ENCODE results near the gene HEMGN. TPM values are rescaled to one million over a fixed set of nuclear protein-coding genes. Genes with fewer than 3 reads are reported as not detected.

HEMGN gene
- total and polyA plus RNA-seq, 10 of the 15 experiments (the other 5 are each of a cell fraction or from before 2014, with no cell fraction given), result 0.03 to 0.28 (median 0.09) TPM; not detected in 4

DNA sequence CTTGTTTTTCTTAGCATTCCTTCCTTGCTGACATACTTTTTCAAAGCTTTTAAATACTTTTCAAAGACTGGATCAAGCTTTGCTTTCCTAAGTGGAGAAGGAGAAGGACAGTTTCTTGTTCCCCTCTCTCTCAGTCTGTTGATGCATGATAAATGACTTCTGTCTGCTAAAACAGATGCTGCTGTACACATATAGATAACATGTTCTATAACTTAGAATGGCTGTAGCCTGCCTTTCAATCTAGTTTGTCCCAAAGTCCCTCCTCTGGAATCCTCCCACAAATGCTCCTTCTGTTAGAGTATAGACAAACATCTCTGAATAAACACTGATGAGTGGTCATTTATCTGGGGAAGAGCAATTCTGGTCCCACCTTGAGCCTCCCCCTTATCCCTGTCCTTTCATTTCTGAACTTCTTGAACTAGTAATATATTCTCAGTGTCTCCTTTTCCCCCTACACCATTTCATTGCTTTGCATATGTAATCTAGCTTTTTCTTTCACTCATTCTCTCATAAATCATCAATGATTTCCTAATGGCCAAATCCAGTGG lies 5.4 kb upstream of the HEMGN start:
- DNase-seq (ENCODE audit: low read depth, low spot score), result no peak
- Histone ChIP-seq H3K4me2 (ENCODE audit: control insufficient read depth, insufficient read depth) (no peak overlapping the region), H4K20me1 (ENCODE audit: control insufficient read depth, insufficient read depth) (no peaks in the 10 kb centered on the region), H3K36me3 (ENCODE audit: control insufficient read depth in 2 of 2, insufficient read depth in 2 of 2, low read length in 1 of 2) (no peaks in the 10 kb centered on the region), H3K9ac (ENCODE audit: control insufficient read depth, insufficient read depth, low read length) (no peak overlapping the region), H3K27ac (ENCODE audit: control insufficient read depth, insufficient read depth) (no peak overlapping the region), H3K4me1 (ENCODE audit: control insufficient read depth, insufficient read depth, low read length) (no peaks in the 10 kb centered on the region), H3K4me3 (no peak overlapping the region), H2AFZ (ENCODE audit: control insufficient read depth, low read depth, low read length) (no peak overlapping the region), H3K79me2 (ENCODE audit: control insufficient read depth, insufficient read depth, low read length) (no peaks in the 10 kb centered on the region), H3K27me3 (replicated peaks in 1 of 2; ENCODE audit: control insufficient read depth in 2 of 2, insufficient read depth in 2 of 2, low read length in 1 of 2) (no peaks in the 10 kb centered on the region), H3K9me3 (replicated peaks; ENCODE audit: control insufficient read depth, insufficient read depth, low read length) (no peaks in the 10 kb centered on the region)
- in situ Hi-C loops (cut with MboI), result no loop called here
- POLR2A ChIA-PET, result no interaction called here
- RAD21 ChIA-PET (ENCODE audit: unreplicated experiment), result no interaction called here
- BruUV-seq (replicated peaks), result no TSS peak
- FAIRE-seq, result no peak
- intact Hi-C loops (cut with micrococcal nuclease; ENCODE audit: unreplicated experiment), result no loop called here
- SMC1A ChIA-PET (ENCODE audit: uncharacterized antibody, unreplicated experiment), result interaction anchor here (1.6 kb wide), 1 partner anchor 20 kb away, joined by 3 read pairs; no protein-coding TSS in a partner anchor
- CTCF ChIA-PET, result interaction anchor here (1.4 to 1.6 kb wide), 3 partner anchors 10 to 19 kb away, joined by 3 to 5 read pairs (median 5); no protein-coding TSS in a partner anchor
- ATAC-seq, result no peak
- TF ChIP-seq POU2F2 (IDR thresholded peaks at IDR 0.05; ENCODE audit: borderline replicate concordance, low read depth, low read length), result no peak
- TF ChIP-seq, protein P1, sequence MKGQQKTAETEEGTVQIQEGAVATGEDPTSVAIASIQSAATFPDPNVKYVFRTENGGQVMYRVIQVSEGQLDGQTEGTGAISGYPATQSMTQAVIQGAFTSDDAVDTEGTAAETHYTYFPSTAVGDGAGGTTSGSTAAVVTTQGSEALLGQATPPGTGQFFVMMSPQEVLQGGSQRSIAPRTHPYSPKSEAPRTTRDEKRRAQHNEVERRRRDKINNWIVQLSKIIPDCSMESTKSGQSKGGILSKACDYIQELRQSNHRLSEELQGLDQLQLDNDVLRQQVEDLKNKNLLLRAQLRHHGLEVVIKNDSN (IDR thresholded peaks at IDR 0.05; ENCODE audit: borderline replicate concordance, extremely low read length, insufficient read depth, low read depth, low read length), result no peak
- TF ChIP-seq RELA (IDR thresholded peaks at IDR 0.05; ENCODE audit: borderline replicate concordance, partially characterized antibody), result no peak
- no peak for TF ChIP-seq TCF3 (IDR thresholded peaks at IDR 0.05; ENCODE audit: borderline replicate concordance, insufficient read depth, low read depth, low read length)
- TF ChIP-seq, protein P2, sequence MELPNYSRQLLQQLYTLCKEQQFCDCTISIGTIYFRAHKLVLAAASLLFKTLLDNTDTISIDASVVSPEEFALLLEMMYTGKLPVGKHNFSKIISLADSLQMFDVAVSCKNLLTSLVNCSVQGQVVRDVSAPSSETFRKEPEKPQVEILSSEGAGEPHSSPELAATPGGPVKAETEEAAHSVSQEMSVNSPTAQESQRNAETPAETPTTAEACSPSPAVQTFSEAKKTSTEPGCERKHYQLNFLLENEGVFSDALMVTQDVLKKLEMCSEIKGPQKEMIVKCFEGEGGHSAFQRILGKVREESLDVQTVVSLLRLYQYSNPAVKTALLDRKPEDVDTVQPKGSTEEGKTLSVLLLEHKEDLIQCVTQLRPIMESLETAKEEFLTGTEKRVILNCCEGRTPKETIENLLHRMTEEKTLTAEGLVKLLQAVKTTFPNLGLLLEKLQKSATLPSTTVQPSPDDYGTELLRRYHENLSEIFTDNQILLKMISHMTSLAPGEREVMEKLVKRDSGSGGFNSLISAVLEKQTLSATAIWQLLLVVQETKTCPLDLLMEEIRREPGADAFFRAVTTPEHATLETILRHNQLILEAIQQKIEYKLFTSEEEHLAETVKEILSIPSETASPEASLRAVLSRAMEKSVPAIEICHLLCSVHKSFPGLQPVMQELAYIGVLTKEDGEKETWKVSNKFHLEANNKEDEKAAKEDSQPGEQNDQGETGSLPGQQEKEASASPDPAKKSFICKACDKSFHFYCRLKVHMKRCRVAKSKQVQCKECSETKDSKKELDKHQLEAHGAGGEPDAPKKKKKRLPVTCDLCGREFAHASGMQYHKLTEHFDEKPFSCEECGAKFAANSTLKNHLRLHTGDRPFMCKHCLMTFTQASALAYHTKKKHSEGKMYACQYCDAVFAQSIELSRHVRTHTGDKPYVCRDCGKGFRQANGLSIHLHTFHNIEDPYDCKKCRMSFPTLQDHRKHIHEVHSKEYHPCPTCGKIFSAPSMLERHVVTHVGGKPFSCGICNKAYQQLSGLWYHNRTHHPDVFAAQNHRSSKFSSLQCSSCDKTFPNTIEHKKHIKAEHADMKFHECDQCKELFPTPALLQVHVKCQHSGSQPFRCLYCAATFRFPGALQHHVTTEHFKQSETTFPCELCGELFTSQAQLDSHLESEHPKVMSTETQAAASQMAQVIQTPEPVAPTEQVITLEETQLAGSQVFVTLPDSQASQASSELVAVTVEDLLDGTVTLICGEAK (IDR thresholded peaks at IDR 0.05; ENCODE audit: borderline replicate concordance), result no peak
- TF ChIP-seq POLR2AphosphoS5 (IDR thresholded peaks at IDR 0.05; ENCODE audit: low read length), result no peak
- no peak for TF ChIP-seq BACH1 (IDR thresholded peaks at IDR 0.05; ENCODE audit: borderline replicate concordance)
- no peak for TF ChIP-seq IRF4 (IDR thresholded peaks at IDR 0.05; ENCODE audit: low read depth, low read length)
- TF ChIP-seq TBL1XR1 (IDR thresholded peaks at IDR 0.05; ENCODE audit: low read depth, low read length), result no peak
- TF ChIP-seq, protein P3, sequence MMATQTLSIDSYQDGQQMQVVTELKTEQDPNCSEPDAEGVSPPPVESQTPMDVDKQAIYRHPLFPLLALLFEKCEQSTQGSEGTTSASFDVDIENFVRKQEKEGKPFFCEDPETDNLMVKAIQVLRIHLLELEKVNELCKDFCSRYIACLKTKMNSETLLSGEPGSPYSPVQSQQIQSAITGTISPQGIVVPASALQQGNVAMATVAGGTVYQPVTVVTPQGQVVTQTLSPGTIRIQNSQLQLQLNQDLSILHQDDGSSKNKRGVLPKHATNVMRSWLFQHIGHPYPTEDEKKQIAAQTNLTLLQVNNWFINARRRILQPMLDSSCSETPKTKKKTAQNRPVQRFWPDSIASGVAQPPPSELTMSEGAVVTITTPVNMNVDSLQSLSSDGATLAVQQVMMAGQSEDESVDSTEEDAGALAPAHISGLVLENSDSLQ (IDR thresholded peaks at IDR 0.05), result no peak
- TF ChIP-seq ZBED1 (IDR thresholded peaks at IDR 0.05; ENCODE audit: borderline replicate concordance), result no peak
- TF ChIP-seq, protein P4, sequence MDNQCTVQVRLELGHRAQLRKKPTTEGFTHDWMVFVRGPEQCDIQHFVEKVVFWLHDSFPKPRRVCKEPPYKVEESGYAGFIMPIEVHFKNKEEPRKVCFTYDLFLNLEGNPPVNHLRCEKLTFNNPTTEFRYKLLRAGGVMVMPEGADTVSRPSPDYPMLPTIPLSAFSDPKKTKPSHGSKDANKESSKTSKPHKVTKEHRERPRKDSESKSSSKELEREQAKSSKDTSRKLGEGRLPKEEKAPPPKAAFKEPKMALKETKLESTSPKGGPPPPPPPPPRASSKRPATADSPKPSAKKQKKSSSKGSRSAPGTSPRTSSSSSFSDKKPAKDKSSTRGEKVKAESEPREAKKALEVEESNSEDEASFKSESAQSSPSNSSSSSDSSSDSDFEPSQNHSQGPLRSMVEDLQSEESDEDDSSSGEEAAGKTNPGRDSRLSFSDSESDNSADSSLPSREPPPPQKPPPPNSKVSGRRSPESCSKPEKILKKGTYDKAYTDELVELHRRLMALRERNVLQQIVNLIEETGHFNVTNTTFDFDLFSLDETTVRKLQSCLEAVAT (IDR thresholded peaks at IDR 0.05), result no peak
- no peak for TF ChIP-seq POLR2A (IDR thresholded peaks at IDR 0.05; ENCODE audit: low read depth, low read length)
- TF ChIP-seq FOXM1 (IDR thresholded peaks at IDR 0.05; ENCODE audit: low read depth, low read length), result no peak
- TF ChIP-seq, protein P5, sequence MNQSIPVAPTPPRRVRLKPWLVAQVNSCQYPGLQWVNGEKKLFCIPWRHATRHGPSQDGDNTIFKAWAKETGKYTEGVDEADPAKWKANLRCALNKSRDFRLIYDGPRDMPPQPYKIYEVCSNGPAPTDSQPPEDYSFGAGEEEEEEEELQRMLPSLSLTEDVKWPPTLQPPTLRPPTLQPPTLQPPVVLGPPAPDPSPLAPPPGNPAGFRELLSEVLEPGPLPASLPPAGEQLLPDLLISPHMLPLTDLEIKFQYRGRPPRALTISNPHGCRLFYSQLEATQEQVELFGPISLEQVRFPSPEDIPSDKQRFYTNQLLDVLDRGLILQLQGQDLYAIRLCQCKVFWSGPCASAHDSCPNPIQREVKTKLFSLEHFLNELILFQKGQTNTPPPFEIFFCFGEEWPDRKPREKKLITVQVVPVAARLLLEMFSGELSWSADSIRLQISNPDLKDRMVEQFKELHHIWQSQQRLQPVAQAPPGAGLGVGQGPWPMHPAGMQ (IDR thresholded peaks at IDR 0.05; ENCODE audit: borderline replicate concordance), result no peak
- no peak for TF ChIP-seq FOS (IDR thresholded peaks at IDR 0.05; ENCODE audit: borderline replicate concordance, extremely low read depth, insufficient read length)
- TF ChIP-seq NR2F1 (conservative IDR thresholded peaks at IDR 0.05), result no peak

Data from GM12878 (cell line).